ELF-1 (cell line): ENCODE results near the gene TMEM198.

Source experiments
- DNase-seq: peaks from one replicate; pipeline ENCODE4 v3.0.0-alpha.2; 2016; ENCODE audit warnings: low read depth, low spot score

Gene TMEM198

GRCh38 chr2:219525533-219526232 is 18.1 kb upstream of the TMEM198 start:
- DNase-seq: peak; percentile 87

DNA sequence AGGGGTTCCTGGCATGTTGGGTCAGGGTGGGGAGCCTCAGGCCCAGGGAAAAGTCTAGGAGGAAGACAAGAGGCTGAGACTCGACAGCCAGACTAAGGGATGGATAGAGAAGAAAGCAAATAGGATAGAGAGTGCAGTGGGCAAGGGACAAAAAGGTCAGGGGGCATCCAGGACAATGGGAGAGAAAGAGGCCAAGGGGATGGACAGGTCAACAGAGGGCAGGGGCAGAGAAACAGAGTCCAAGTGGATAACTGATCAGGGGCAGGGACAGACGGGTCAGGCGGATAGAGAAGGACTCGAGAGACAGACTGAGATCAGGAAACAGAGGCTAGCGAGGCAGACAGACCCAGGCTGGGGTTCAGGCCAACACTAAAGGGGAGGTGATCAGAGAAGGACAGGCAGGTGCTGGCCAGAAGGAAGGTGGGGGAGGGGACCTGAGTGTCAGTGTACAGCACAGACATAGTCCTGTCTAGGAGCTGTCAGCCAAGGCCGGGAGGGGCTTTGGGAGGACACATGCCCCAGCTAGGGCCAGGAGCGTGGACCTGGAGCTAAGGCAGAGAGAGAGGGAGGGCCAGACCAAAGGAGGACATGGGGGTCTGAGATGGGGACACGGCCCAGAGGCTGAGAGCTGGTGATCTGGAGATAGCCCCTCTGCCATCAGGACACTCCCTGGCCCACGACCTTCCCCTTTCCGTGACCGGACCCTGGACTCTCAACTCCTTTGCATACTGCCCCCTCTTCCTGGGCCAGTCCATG is 17.3 kb upstream of the TMEM198 start:
- no peak for DNase-seq

GRCh38 chr2:219527076-219527394 is 16.8 kb upstream of the TMEM198 start:
- no peak for DNase-seq

DNA sequence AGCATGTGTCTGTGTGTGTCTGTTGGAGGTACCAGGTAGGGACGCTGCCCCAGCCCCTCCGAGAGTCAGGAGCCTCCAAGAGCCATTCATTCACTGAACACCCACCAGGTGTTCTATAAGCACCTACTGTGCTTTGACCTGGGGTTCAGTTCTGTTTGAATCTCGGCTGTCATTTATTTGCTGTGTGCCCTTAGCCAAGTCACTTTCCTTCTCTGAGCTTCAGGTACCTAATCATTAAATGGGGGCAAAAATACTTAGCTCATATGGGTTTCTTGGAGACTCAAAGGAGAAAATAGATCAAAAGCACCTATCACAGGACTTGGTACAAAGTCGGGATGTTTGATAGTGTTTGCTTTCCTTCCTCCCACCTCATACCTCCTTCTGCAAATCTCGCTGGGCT is 16.4 kb upstream of the TMEM198 start:
- no peak for DNase-seq

GRCh38 chr2:219530048-219530963 is 13.5 kb upstream of the TMEM198 start:
- DNase-seq: peak; percentile 93

- peak; percentile 68 for DNase-seq
These were observed 12.0 kb upstream of the TMEM198 start for GRCh38 chr2:219531639-219532377.

GRCh38 chr2:219532378-219532649 is 11.5 kb upstream of the TMEM198 start:
- no peak for DNase-seq

DNA sequence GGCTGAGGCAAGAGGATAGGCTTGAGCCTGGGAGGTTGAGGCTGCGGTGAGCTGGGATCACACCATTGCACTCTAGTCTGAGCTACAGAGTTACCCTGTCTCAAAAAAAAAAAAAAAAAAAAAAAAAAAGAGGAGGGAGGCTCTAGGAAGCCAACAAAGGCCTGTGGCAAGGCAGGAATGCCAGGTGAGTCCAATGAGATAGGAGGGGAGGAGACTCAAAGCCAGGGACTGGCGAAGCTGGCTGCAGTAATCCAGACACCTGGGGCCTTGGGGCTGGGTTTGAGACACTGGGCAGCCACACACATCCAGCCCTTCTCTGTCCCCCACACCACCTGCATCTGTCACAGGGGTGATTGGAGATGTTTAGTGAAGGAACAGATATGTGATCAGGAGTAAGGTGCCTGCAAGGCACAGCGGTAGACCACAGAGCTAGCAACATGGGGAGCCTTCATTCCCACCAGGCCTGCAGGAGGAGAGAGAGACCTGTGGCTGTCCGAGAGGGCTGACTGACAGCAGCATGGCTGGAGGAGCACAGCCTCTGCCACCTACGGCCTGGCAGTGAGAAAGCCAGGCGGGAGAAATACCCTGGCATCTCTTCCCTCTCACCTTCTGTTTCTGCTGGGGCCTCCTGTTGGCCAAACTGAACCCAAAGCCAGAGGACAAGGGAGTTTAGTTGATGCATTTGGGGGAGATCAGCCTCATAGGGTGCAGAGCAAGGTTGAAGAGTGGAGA is 9.7 kb upstream of the TMEM198 start:
- DNase-seq: peak; percentile 49

- no peak for DNase-seq
These were observed 7.4 kb upstream of the TMEM198 start for GRCh38 chr2:219536425-219536824.

DNA sequence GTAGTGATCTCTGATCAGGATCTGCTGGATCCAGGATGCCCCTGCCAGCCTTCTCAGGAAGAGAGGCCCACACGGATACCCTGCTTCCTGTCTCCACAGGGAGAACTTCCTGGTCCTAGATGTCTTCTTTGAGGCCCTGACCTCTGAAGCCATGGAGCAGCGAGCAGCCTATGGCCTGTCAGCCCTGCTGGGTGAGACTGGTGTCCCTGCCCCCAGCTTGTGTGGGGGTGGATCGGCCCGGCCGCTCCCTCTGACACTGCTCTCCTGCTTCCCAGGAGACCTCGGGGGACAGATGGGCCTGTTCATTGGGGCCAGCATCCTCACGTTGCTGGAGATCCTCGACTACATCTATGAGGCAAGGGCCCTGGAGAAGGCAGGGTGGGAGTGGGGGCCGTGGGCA is 6.9 kb upstream of the TMEM198 start:
- DNase-seq: no peak

GRCh38 chr2:219537657-219538488 is 6.0 kb upstream of the TMEM198 start:
- DNase-seq: peak; percentile 75

- no peak for DNase-seq
These were observed 5.3 kb upstream of the TMEM198 start for GRCh38 chr2:219538504-219538951.

DNA sequence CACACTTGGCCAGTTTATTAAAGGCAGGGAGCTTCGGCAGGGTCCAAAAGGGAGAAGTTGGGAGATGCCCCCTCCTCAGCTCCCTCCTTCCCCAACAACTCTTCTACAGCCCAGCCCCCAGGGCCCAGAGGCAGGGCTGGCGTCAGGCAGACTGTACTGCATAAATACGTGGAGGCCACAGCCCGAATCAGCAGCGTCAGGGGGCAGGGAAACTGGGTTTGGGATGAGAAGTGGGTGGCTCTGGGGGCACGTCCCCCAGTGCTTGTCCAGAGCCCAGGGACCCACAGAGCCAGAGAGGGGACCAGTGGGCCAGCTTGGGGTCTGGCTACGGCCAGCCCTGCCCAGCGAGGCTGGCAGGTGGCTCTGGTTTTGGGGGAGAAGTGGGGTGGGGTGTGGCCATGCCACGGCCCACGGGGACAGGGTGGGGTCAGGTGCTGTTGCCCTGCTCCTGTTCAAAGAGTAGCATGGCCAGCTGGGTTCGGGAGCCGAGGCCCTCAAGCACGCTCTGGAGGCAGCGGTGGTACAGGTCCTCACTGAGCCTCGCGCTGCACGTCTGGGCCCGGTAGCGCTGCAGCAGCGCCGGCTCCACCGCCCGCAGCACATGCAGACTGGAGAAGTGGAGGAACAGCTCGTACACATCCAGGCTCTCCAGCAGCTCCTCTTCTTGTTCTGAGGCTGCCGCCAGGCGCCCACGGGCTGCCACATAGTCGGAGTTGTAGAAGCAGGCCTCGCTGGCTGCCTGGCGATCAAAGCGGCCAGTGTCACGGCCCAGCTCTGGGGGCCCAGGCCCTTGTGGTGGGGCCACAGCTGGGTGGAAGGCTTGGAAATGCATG is 4.7 kb upstream of the TMEM198 start:
- DNase-seq: no peak

DNA sequence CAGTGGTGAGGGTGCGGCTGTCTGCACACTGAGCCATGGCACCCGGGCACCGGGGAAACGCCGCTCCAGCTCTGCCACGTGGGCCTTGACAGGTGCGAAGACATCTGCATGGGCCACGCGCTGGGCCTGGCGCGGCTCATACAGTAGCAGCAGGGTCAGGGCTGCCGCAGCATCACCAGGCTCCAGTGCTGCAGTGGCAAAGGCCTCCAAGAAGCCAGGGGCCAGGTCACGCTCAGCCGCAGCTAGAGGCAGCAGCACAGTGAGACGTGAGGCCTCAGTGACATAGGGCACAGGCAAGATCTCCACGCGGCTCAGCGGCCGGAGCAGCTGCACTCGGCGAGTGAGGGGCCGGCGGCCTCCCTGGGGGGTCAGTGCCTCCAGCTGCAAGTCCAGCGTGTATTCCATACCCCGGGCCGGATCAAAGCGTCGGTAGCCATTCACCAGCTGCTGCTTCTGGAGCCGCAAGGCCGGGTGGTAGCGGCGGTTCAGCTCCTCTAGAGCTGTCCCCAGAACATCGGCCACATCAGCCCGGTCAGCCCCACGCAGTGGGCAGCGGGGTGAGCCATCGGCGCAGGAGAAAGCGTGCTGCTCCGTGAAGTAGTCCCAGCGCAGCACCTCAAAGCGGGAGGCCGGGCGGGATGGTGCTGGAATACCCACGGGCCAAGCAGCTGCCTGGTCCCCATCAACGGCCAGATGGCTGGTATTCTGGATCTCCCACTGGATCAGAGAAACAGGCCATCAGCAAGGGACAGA is 3.7 kb upstream of the TMEM198 start:
- no peak for DNase-seq

DNA sequence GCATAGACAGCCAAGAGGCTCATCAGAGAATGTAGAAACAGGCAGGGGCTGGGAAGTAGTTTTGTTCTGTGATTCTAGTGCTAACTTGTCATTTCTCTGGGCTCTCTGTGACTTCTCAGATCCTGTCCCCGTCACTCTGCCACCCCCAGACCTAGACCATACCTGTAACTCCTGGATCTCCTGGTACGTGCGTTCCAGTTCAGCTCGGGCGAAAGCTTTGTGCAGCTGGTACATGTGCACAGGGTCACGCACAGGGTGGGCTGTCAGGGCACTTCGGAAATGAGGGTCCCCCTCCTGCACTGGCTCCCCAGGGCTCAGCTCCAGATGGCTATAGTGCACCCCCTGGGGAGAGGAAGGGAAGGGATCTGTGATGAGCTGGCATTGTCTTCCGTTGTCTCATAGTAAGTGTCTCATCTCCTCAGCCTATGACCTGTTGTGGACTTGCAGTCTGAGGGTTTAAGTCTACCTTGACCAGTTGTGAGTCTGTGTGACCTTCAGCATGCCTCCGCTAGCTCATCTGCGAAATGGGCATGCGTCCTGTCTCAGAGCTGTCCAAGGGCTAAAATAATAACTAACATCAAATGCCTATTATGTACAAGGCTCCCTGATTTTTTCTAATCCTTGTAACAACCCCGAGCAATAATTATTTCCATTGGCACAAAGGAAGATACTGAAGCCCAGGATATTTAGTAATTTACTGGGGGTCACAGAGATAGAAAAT is 2.9 kb upstream of the TMEM198 start:
- no peak for DNase-seq

DNA sequence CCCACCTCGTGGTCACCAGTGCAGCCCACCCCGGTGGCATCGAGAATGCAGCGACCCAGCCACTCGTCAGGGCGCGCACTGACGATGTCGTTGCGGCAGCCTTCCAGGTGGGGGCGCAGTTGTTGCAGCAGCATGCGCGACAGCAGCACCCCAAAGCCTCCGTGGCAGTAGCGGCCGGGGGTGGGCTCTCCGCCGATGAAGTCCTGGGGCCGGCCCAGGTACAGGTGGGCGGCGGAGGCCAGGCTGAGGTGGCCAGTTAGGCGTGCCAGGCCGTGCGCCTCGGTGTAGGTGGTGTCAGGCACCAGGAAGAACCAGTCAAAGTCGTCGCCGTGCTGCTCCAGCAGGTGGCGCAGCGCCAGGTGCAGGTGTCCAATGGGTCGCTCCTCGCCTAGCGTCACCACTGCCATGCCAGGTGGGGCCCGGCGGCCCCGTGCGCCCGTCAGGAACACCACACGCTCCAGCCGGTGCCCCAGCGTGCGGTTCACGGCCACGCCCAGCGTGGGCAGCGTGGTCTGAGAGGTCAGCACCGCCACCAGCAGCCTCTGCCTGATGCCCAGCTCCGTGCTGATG is 2.1 kb upstream of the TMEM198 start:
- peak; percentile 95 for DNase-seq

DNA sequence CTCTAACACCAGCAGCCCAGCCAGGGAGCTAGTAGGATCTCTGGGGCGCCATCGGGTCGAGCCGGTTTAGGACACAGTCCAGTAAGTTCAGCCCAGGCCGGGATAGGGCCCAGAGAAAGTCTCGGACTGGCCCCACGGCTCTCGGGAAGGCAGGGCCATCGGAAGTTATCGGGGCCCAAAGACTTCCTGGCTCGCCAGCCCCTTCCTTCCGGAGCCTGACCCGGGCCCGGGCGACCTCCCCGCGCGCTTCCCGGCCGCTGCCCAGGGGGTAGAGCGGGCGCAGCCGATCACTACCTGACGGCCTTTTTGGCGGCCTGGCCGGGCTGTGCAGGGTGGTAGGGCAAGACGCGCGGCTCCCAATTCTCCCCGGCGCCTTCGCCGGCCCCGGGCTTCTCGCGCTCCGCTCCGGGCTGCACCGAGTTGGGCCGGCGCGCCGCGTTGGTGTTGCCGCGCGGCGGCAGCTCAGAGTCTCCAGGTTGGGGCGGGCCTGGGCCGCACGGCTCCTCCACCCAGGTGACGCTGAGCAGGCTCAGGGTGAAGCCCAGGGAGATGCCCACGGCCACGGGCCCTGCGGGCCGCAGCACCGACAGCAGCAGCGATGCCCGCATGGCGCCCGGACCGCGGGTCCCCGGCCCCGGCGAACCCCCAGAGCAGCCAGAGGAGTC is 765 bp upstream of the TMEM198 start:
- DNase-seq: peak; percentile 66
